HG02885 (cell line): Measurements from ENCODE around the gene ANO2.

Experiments used
- ATAC-seq: cut with Tn5 transposase; IDR thresholded peaks from one replicate; pipeline ENCODE4 v1.9.1; 2021; ENCODE audit warnings: mild to moderate bottlenecking; ENCODE audit not compliant: unreplicated experiment, poor library complexity

ANO2 gene

GRCh38 chr12:5535541-5535940 is 409.5 kb downstream of the ANO2 start:
- ATAC-seq, result no peak

GRCh38 chr12:5534426-5535199 is 410.4 kb downstream of the ANO2 start:
- no peak for ATAC-seq

- no peak for ATAC-seq
Measured at GRCh38 chr12:5533368-5533767, 411.7 kb downstream of the ANO2 start.

- no peak for ATAC-seq
Measured at GRCh38 chr12:5525783-5526367, 419.2 kb downstream of the ANO2 start.

GRCh38 chr12:5524769-5525436 is 420.2 kb downstream of the ANO2 start:
- ATAC-seq, result no peak

- no peak for ATAC-seq
Measured at GRCh38 chr12:5524116-5524768, 420.8 kb downstream of the ANO2 start.

GRCh38 chr12:5523396-5524115 is 421.5 kb downstream of the ANO2 start:
- ATAC-seq, result no peak

- ATAC-seq, result no peak
Measured at GRCh38 chr12:5522432-5523335, 422.4 kb downstream of the ANO2 start.

GRCh38 chr12:5521456-5522325 is 423.4 kb downstream of the ANO2 start:
- ATAC-seq, result no peak

GRCh38 chr12:5520831-5521230 is 424.2 kb downstream of the ANO2 start:
- no peak for ATAC-seq

- no peak for ATAC-seq
Measured at GRCh38 chr12:5520037-5520436, 425.0 kb downstream of the ANO2 start.

GRCh38 chr12:5518584-5519365 is 426.3 kb downstream of the ANO2 start:
- ATAC-seq, result no peak

- ATAC-seq, result no peak
Measured at GRCh38 chr12:5516371-5517241, 428.5 kb downstream of the ANO2 start.

GRCh38 chr12:5515458-5515857 is 429.6 kb downstream of the ANO2 start:
- no peak for ATAC-seq

GRCh38 chr12:5514545-5514944 is 430.5 kb downstream of the ANO2 start:
- no peak for ATAC-seq

- no peak for ATAC-seq
Measured at GRCh38 chr12:5514016-5514415, 431.0 kb downstream of the ANO2 start.

GRCh38 chr12:5513406-5513805 is 431.7 kb downstream of the ANO2 start:
- no peak for ATAC-seq
